Right lobe of liver (tissue), 6 donors: Measurements from ENCODE around the gene CYB5R2. TPM values are rescaled to one million over a fixed set of nuclear protein-coding genes. Genes with fewer than 3 reads are reported as not detected.

Source experiments
- ATAC-seq, 4 donors: fragments of 200-7000 bp; cut with Tn5 transposase; one replicate each; pipeline ENCODE4 v1.9.1; 2020; ENCODE audit warnings: mild to moderate bottlenecking in 4 of 4, moderate library complexity in 4 of 4
- DNase-seq, 3 donors: peaks; one replicate each; pipeline ENCODE4 v3.0.0-alpha.2; 2020
- H3K27ac ChIP-seq, 3 donors: fragments of 200-600 bp; one replicate each; pipeline ENCODE4 v1.8.0; 2022
- H3K27me3 ChIP-seq, 2 donors: fragments of 200-600 bp; one replicate each; pipeline ENCODE4 v1.8.0; 2022
- H3K36me3 ChIP-seq, 4 donors: fragments of 200-600 bp; sonication (generic) in 1 of 4; one replicate each; pipeline versions ENCODE4 v1.5.1 to v1.8.0; 2017 to 2022; ENCODE audit warnings: control low read depth in 1 of 4
- H3K4me1 ChIP-seq, 4 donors: fragments of 200-600 bp; sonication (generic) in 1 of 4; one replicate each; pipeline versions ENCODE4 v1.5.1 to v1.8.0; 2017 to 2022; ENCODE audit warnings: control low read depth in 1 of 4
- H3K4me3 ChIP-seq, 3 donors: fragments of 200-600 bp; one replicate each; pipeline ENCODE4 v1.8.0; 2022
- H3K9me3 ChIP-seq, 4 donors: fragments of 200-600 bp; sonication (generic) in 1 of 4; one replicate each; pipeline versions ENCODE4 v1.5.1 to v1.8.0; 2017 to 2022; ENCODE audit warnings: control low read depth in 1 of 4
- POLR2A ChIP-seq: fragments of 450-650 bp; IDR thresholded peaks from one replicate; pipeline ENCODE4 v1.6.1; 2017; ENCODE audit warnings: antibody characterized with exemption, mild to moderate bottlenecking
- WGBS: methylation state at CpG from one replicate; pipeline ENCODE4 v1.1.6; 2018; ENCODE audit warnings: low coverage, low lambda C conversion rate; ENCODE audit not compliant: insufficient coverage; ENCODE audit errors: missing lambda C conversion rate; 5-methylcytosine and 5-hydroxymethylcytosine counted together
- intact Hi-C, 2 donors: fragments of 100-400 bp; cut with DNase I; formaldehyde crosslinking; loops; one replicate each; pipeline versions ENCODE4 v1.11.2 to v1.14.1; 2022
- total RNA-seq, 6 experiments: library from RNA; depleted of rRNA in 2 of 6; stranded (reverse); fragments of >200 nt in 2 of 6; fragmentation: NEBNext Ultra II Directional in 3 of 6; extraction: Animal tissue kit (Norgen Biotek cat#: 25700) in 3 of 6; gene quantifications; one replicate each; pipeline versions ENCODE4 v1.1.0 to v1.2.4, GENCODE V29; 2016 to 2023
- TF ChIP-seq, protein P1 (sequence below), 4 donors: fragments of 200-600 bp in 3 of 4; fragments of 450-650 bp in 1 of 4; IDR thresholded peaks; one replicate each; pipeline versions ENCODE4 v1.5.1 to v1.8.0; 2016 to 2022; ENCODE audit warnings: antibody characterized with exemption in 4 of 4, mild to moderate bottlenecking in 2 of 4
- donor health status: DM: no; HTN: yes; CAD: no.
- donor health status: DM: no; HTN: no; CAD: no.
- donor health status: DM: no; HTN: no; CAD: no.
- donor health status: DM: no; HTN: yes; CAD: no.
- donor health status: DM: no; HTN: yes; CAD: no.

Gene CYB5R2
- total RNA-seq, 6 experiments from 2014 or later, result 0.71 to 3.5 (median 1.4) TPM

DNA sequence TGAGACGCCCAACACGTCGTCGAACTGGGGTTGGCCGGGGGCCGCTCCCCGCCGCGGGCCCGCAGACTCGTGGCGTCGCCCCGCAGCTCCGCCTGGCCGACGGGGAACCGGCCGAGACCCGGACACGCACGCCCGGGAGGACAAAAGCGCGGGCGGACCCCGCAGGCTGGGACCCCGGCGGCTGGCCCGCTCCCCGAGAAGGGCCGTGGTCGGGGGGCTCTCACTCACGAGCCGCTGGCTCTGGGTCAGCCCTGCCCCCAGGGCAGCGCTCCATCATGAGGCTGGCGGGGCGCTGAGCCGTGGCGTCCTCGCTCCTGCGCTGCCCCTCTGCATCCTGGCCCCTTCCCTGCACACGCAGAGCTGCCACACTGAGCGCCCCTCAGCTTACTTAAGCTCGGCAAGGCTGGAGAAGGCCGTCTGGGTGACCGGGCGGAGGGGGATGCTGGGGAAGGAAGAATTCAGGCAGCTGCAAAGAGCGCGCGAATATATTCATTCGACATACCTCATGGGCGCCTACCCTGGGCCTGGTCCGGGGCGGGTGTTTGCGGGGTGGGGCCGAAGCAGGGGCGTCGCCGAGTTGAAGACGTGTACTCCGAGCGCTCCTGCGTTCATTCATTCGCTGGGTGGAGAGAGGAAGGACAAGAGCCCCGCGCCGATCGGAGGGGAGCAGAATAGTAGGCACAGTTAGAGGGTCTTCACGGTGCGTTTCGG, 579 bp upstream of the CYB5R2 start:
- no peaks in the 10 kb centered on the region for H3K9me3 ChIP-seq
- DNase-seq (no peak), ATAC-seq (peak in 3 of 4 donors; percentile 1 to 21 (median 8))
- intact Hi-C loops, result no loop called here
- TF ChIP-seq, protein P1, sequence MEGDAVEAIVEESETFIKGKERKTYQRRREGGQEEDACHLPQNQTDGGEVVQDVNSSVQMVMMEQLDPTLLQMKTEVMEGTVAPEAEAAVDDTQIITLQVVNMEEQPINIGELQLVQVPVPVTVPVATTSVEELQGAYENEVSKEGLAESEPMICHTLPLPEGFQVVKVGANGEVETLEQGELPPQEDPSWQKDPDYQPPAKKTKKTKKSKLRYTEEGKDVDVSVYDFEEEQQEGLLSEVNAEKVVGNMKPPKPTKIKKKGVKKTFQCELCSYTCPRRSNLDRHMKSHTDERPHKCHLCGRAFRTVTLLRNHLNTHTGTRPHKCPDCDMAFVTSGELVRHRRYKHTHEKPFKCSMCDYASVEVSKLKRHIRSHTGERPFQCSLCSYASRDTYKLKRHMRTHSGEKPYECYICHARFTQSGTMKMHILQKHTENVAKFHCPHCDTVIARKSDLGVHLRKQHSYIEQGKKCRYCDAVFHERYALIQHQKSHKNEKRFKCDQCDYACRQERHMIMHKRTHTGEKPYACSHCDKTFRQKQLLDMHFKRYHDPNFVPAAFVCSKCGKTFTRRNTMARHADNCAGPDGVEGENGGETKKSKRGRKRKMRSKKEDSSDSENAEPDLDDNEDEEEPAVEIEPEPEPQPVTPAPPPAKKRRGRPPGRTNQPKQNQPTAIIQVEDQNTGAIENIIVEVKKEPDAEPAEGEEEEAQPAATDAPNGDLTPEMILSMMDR (IDR thresholded peaks at IDR 0.05), result no peak
- TF ChIP-seq POLR2A, result no peak
- no peaks in the 10 kb centered on the region for H3K36me3 ChIP-seq
- WGBS, result 24% methylated on average over 16 of the region's 72 CpGs
- peaks cover 0 to 9% (median 3%) of the 10 kb centered on the region in 4 donors for H3K4me1 ChIP-seq
- H3K4me3 ChIP-seq, result peak overlapping the region; percentile 43 to 54 (median 52)
- peak overlapping the region in 1 of 3 donors; percentile 31 for H3K27ac ChIP-seq
- H3K27me3 ChIP-seq, result no peaks in the 10 kb centered on the region

DNA sequence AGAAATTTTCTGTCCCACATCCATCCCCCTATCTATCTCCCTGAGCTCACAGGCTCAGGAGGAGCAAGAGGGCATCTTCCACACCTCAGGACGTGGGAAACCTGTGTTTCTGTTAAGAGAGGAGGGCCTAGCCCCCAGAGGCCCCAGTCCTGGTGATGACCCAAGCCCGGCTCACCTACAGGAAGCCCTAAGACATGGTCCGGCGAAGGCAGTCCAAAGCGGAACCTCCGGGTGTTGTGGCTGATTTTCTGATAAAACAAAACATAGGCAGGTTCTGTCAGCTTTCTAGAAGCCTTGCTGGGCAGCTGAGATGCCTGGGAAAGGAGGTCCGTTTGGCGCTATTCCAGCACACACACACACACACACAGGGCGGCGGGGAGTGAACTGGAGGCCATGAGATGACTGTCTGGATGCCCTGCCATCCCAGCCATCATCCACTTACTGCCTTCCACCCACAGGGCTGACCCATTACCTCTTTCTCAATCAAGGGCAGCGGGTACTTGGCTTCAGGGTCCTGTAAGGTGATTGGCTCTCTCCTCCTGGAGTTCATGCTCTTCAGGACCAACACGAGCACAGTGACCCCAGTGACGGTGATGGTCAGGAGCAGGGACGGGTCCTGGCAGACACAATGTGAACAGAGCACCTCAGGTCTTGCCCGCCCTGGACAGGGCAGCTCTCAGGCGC, 882 bp downstream of the CYB5R2 start:
- Histone ChIP-seq H3K27ac (no peak overlapping the region), H3K27me3 (no peaks in the 10 kb centered on the region), H3K4me3 (no peak overlapping the region), H3K36me3 (peaks cover 0 to under 1% (median under 1%) of the 10 kb centered on the region in 4 donors), H3K9me3 (no peaks in the 10 kb centered on the region), H3K4me1 (peaks cover 0 to 9% (median 3%) of the 10 kb centered on the region in 4 donors)
- intact Hi-C loops, result no loop called here
- DNase-seq, result peak; percentile 48 to 85 (median 77)
- TF ChIP-seq, protein P1 (IDR thresholded peaks at IDR 0.05), result no peak
- TF ChIP-seq POLR2A, result no peak
- peak; percentile 48 to 82 (median 71) for ATAC-seq
- WGBS, result 44% methylated on average over 4 of the region's 16 CpGs

DNA sequence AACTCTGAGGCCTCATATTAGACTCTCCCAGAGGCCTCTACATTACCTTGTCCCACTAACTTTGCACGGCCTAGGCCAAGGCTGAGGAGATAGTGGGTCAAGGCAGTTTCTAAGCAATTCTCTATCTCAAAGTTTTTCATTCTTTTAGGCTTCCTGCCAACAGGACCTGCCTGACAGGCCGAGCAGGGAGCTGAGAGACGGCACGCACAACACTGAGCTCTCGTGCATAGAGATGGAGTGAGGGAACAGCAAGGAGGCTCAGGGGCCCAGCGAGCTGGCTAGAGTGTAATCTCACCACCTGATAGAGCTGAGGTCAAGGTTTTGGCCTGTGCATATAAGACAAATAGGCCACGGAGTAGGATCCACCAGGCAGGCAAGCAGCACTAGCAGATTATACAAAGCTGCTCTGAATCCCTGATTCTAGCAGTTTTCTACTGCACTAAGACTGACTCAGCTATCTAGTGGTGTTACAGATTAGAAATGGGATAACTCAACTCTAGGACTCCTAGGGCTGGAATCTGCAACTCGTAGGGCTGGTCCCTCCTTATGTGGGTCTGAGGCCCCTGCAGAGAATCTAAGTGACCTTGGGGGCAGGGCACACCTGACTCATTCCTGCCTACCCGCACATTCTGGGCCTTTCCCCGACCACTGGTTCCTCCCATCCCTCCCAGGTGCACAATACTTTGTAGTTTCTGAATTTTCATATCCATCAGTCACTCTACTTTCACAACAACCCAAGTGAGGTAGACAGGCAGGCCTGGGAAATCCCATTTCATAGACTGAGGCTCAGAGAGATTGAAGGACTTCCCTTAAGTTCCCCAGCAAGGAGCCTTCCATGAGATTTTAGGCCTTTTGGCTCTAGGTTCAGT, 1.7 kb downstream of the CYB5R2 start:
- intact Hi-C loops, result no loop called here
- no peaks in the 10 kb centered on the region for H3K27me3 ChIP-seq
- no peak overlapping the region for H3K27ac ChIP-seq
- H3K36me3 ChIP-seq, result peaks cover 0 to 9% (median 2%) of the 10 kb centered on the region in 4 donors
- 81% methylated on average over 8 of the region's 10 CpGs for WGBS
- TF ChIP-seq, protein P1 (IDR thresholded peaks at IDR 0.05), result no peak
- no peak for TF ChIP-seq POLR2A
- peaks cover 0 to 9% (median 3%) of the 10 kb centered on the region in 4 donors for H3K4me1 ChIP-seq
- H3K9me3 ChIP-seq, result no peaks in the 10 kb centered on the region
- ATAC-seq (no peak), DNase-seq (no peak)
- no peak overlapping the region for H3K4me3 ChIP-seq

DNA sequence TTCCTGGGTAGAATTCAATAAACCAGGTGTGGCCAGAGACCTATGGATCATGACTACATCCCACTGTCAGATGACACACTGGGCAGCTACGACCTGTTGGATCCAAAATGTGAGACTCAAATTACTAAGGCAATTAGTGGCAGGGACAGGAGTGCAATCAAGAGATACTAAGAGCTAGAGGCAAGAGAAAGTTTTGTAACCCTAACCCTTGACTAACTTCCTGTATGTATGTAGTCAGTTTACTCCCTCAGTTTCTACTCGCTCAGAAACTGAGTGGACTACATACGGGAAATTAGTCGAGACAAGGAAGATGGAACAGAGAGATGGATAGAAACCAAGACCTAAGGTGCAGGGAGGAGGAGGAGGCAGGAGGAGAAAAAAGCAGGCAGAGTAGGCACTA, 2.7 kb downstream of the CYB5R2 start:
- H3K27ac ChIP-seq, result no peak overlapping the region
- no peak for DNase-seq
- peaks cover 0 to 11% (median 2%) of the 10 kb centered on the region in 4 donors for H3K36me3 ChIP-seq
- no peaks in the 10 kb centered on the region for H3K9me3 ChIP-seq
- no peaks in the 10 kb centered on the region for H3K27me3 ChIP-seq
- intact Hi-C loops, result no loop called here
- peaks cover 0 to 9% (median 3%) of the 10 kb centered on the region in 4 donors for H3K4me1 ChIP-seq
- no peak for ATAC-seq
- no peak overlapping the region for H3K4me3 ChIP-seq
- 53% methylated on average over 3 of the region's 4 CpGs for WGBS
- TF ChIP-seq POLR2A, result no peak
- TF ChIP-seq, protein P1 (IDR thresholded peaks at IDR 0.05), result no peak
